Mesodermal cell (in vitro differentiated cells): ENCODE results near the gene MAD1L1.
"Not testable (repeated sequence)": the region's sequence is repeated elsewhere in the genome, so short reads cannot be mapped to it uniquely, and the experiment has no call there.

Experiments
- H3K27ac ChIP-seq: 2 replicates; pipeline ENCODE4 v1.7.0; 2013; ENCODE audit warnings: mild to moderate bottlenecking, low read depth, low read length, moderate library complexity; ENCODE audit not compliant: severe bottlenecking
- H3K36me3 ChIP-seq: 2 replicates; pipeline ENCODE4 v1.7.1; 2013; ENCODE audit warnings: mild to moderate bottlenecking, low read length, moderate library complexity; ENCODE audit not compliant: control insufficient read depth, insufficient read depth
- H3K4me1 ChIP-seq: one replicate; pipeline ENCODE4 v1.7.1; 2013; ENCODE audit warnings: mild to moderate bottlenecking, low read length; ENCODE audit not compliant: insufficient read depth, control insufficient read depth, poor library complexity, severe bottlenecking
- H3K4me3 ChIP-seq: 2 replicates; pipeline ENCODE4 v1.7.0; 2013; ENCODE audit warnings: low read length, control low read depth, mild to moderate bottlenecking; ENCODE audit not compliant: insufficient read depth, poor library complexity, severe bottlenecking; ENCODE audit errors: extremely low read depth
- H3K9me3 ChIP-seq: 2 replicates; pipeline ENCODE4 v1.7.1; 2013; ENCODE audit warnings: mild to moderate bottlenecking, low read length, moderate library complexity; ENCODE audit not compliant: control insufficient read depth
- WGBS, 2 experiments: methylation state at CpG; one replicate each; pipeline ENCODE4 v1.1.5; 2013; ENCODE audit warnings: missing lambda C conversion rate in 2 of 2; ENCODE audit not compliant: insufficient coverage in 2 of 2; 5-methylcytosine and 5-hydroxymethylcytosine counted together

MAD1L1 gene

GRCh38 chr7:1825897-1826741 is 406.6 kb downstream of the MAD1L1 start:
- WGBS, 2 experiments = 95 to 96% methylated on average over 40 to 41 of the region's 45 CpGs
- H3K27ac ChIP-seq = no peak overlapping the region

GRCh38 chr7:1825647-1825896 is 407.2 kb downstream of the MAD1L1 start:
- not testable (repeated sequence) for H3K9me3 ChIP-seq, H3K36me3 ChIP-seq, H3K4me3 ChIP-seq, H3K4me1 ChIP-seq, H3K27ac ChIP-seq
- WGBS, 2 experiments = 74 to 95% methylated on average over 4 of the region's 4 CpGs

More at GRCh38 chr7:1825897-1826741, 406.6 kb downstream of the MAD1L1 start:
- H3K4me1 ChIP-seq = no peaks in the 10 kb centered on the region
- H3K4me3 ChIP-seq = no peak overlapping the region
- H3K36me3 ChIP-seq = no peaks in the 10 kb centered on the region
- peaks cover 2% of the 10 kb centered on the region for H3K9me3 ChIP-seq

GRCh38 chr7:1824882-1825646 is 407.7 kb downstream of the MAD1L1 start:
- not testable (repeated sequence) for H3K4me1 ChIP-seq, H3K36me3 ChIP-seq, H3K4me3 ChIP-seq, H3K9me3 ChIP-seq, H3K27ac ChIP-seq
- WGBS, 2 experiments = 80 to 90% methylated on average over 9 to 16 of the region's 28 CpGs

- not testable (repeated sequence) for H3K4me3 ChIP-seq, H3K36me3 ChIP-seq, H3K4me1 ChIP-seq, H3K27ac ChIP-seq, H3K9me3 ChIP-seq
- WGBS, 2 experiments = 90 to 98% methylated on average over 19 to 23 of the region's 35 CpGs
These were observed 408.4 kb downstream of the MAD1L1 start for GRCh38 chr7:1824151-1824881.

DNA sequence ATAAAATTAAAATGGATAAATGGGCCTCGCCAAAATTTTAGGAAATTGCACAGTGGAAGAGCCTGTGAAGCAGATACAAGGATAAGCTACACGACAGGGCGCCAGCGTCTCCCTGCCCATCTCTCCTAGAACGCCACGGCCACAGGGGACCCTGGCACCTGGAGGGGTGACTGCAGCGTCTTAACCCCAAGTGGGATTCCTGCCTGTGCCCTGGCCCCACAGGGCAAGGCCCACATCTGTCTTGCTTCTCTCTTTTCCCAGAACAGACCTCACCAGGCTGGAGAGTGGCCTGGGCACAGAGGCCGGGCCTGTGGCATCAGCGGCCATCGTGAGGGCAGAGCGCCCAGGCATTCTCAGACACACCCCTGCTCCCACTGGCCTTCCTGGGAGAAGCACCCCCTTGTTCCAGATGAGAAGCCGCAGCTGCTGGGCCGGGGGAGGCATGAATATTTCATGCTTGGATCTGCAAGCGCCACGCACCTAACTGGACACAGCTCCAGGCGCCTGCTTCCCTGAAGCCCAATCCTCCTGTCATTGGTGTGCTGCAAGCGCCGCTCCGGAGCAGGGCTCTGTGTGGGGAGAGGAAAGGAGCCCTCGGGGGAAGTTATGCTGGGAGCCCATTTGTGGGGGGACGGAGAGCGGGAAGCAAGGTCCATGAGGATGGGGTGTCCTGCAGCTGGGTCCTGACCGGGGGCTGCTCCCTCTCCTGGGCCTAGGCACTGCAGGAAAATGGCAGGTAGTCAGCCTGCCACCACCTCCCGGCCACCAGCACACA is 409.2 kb downstream of the MAD1L1 start:
- 95 to 100% methylated on average over 12 to 20 of the region's 24 CpGs for WGBS, 2 experiments
- no peaks in the 10 kb centered on the region for H3K4me1 ChIP-seq
- H3K27ac ChIP-seq = no peak overlapping the region
- no peaks in the 10 kb centered on the region for H3K36me3 ChIP-seq
- H3K9me3 ChIP-seq = no peaks in the 10 kb centered on the region
- no peak overlapping the region for H3K4me3 ChIP-seq

GRCh38 chr7:1819259-1819841 is 413.4 kb downstream of the MAD1L1 start:
- WGBS, 2 experiments = 91 to 94% methylated on average over 18 to 19 of the region's 26 CpGs
- no peak overlapping the region for H3K4me3 ChIP-seq

DNA sequence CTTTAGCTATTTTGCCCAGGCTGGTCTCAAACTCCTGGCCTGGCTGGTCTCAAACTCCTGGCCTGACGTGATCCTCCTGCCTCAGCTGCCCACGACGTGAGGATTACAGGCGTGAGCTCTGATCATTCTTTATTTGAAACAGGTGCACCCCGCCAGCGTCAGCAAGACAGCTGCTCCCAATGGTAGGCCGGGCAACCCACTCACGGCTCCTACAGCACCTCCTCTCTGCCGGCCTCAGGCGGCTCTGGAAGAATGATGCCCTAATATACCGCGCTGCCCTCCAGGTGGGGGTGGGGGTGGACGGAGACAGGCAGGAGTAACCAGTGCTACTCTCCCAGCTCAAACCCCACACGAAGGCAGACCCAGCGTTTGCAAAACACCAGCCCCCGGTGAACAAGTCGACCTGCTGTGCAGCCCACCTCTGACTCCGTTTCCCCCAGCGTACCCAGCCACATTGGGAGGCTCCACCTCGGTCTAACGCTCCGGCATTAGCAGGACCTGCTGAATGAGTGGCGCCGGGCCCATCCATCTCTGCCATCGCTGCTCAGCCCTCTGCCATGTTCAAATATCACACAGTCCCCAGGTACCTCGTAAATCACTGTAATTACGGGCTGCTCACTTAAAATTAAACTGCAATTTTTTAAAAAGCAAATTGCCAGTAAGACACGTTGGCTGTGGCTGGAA is 414.0 kb downstream of the MAD1L1 start:
- no peak overlapping the region for H3K27ac ChIP-seq
- 91 to 94% methylated on average over 20 to 23 of the region's 28 CpGs for WGBS, 2 experiments
- H3K36me3 ChIP-seq = peaks cover 2% of the 10 kb centered on the region
- no peaks in the 10 kb centered on the region for H3K9me3 ChIP-seq
- no peaks in the 10 kb centered on the region for H3K4me1 ChIP-seq
- H3K4me3 ChIP-seq = no peak overlapping the region

More at GRCh38 chr7:1819259-1819841, 413.4 kb downstream of the MAD1L1 start:
- Histone ChIP-seq H3K4me1 (no peaks in the 10 kb centered on the region), H3K36me3 (peaks cover 2% of the 10 kb centered on the region), H3K9me3 (no peaks in the 10 kb centered on the region), H3K27ac (no peak overlapping the region)

DNA sequence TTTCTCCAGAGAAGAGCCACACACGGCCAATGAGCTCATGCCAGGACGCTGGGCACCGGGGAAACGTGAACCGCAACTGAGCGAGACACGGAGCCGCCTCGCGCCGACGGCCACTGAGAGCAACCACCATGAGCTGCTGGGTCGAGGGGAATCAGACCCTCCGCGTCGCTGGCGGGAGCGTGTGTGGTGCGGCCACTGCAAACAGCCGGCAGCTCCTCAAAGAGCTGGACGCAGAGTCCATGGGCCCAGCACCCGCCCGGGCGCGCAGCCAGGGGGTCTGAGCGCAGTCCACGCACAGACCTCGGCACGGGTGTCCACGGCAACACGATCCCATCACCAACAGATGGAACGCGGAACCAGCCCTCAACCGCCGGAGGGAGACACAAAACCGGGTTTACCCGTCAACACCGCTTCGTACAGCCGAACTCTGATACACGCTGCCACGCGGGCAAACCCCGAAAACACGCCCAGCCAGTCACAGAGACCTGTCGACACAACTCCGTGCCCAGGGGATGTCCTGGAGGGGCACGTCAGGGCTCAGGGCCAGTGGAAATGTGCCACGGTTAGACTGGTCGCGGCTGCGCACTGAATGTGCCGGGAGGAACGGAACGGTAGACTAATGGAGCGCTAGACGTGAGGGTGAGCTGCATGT is 415.6 kb downstream of the MAD1L1 start:
- WGBS, 2 experiments = 94 to 98% methylated on average over 56 to 57 of the region's 57 CpGs

DNA sequence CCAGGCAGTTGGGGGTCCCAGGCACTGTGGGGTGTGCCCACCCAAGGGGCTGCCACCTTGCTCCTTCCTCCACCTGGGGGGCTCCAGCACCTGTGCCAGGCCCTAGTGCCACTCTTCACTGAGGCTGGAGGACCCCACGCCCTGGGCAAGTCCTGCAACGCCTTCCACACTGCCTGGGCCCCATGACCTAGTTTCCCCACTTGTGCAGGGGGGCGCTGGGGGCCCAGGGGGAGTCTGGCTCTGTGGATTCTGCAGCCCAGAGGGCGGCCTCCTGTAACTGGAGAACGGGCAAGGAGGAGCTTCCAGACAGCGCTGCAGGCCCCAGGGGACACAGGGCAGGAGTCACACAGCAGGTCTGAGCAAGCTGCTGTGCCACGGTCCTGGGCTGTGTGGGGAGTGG is 416.3 kb downstream of the MAD1L1 start:
- H3K4me3 ChIP-seq, H3K27ac ChIP-seq, H3K4me1 ChIP-seq, H3K9me3 ChIP-seq, H3K36me3 ChIP-seq: not testable (repeated sequence)
- WGBS, 2 experiments = 90 to 94% methylated on average over 5 to 6 of the region's 7 CpGs

More for the DNA sequence above, 415.6 kb downstream of the MAD1L1 start:
- Histone ChIP-seq H3K36me3 (peaks cover 2% of the 10 kb centered on the region), H3K4me3 (no peak overlapping the region), H3K27ac (no peak overlapping the region), H3K4me1 (no peaks in the 10 kb centered on the region), H3K9me3 (no peaks in the 10 kb centered on the region)
